Measurements from ENCODE around the gene PROCR.

PROCR gene

DNA sequence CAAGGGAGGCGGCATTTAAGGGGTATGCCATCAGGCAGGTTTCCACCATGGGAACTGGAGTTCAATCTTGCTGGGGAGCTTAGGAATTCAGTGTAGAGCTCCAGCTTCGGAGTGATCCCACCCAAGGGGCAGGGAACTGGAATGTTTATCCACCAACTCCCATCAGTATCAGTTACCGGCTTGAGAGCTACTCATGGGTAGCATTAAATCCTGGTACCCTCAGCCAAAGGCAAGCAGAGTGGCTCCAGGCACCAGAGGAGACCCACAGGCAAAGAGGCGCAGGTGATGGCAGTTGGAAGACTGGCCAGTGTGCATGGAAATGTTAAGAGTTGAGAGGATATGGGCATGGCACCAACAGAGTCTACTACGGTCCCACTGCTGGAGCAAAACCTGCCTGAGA, 38.8 kb upstream of the PROCR start:
- CTCF ChIA-PET = interaction anchor here (1.6 to 4.8 kb wide), 2 partner anchors 13 to 36 kb away, joined by 4 to 26 read pairs; partner anchors contain the start of gene EDEM2
- no peak for DNase-seq (ENCODE audit: low read depth, low spot score)
- TF ChIP-seq CTCF (IDR thresholded peaks at IDR 0.05; ENCODE audit: insufficient read depth, low read length, missing control alignments) = no peak
- POLR2A ChIA-PET = no interaction called here
- no peak overlapping the region for H3K4me3 ChIP-seq (ENCODE audit: low read depth, low read length)

- DNase-seq (ENCODE audit: low read depth, low spot score) = no peak
- CTCF ChIA-PET = interaction anchor here (1.0 to 4.8 kb wide), 2 partner anchors 12 to 38 kb away, joined by 3 to 26 read pairs; partner anchors contain the start of gene EDEM2
- POLR2A ChIA-PET = no interaction called here
- no peak for TF ChIP-seq CTCF (IDR thresholded peaks at IDR 0.05; ENCODE audit: insufficient read depth, low read length, missing control alignments)
- no peak overlapping the region for H3K4me3 ChIP-seq (ENCODE audit: low read depth, low read length)
Measured at GRCh38 chr20:35133735-35134134, 38.1 kb upstream of the PROCR start.

DNA sequence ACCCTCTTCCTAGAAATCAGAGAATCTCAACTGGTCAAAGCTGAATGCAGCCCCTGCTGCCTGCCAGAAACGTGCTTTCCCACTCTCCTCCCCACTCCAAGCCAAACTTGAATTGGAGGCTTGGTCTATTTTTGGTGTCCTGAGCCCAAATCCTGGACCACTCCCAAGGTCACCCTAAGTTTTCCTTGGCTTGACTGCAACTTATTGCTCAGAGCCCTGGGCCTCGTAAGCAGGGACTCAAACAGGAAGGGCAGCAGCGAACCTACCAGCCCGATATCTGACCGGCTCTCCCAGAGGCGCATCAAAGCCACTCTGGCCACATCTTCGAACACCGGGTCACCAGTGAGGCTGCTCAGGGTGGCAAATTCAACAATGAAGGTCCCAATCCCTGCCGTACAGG, 37.4 kb upstream of the PROCR start:
- no peak for TF ChIP-seq CTCF (IDR thresholded peaks at IDR 0.05; ENCODE audit: insufficient read depth, low read length, missing control alignments)
- CTCF ChIA-PET = interaction anchor here (0.5 to 4.8 kb wide), 3 partner anchors 9 to 39 kb away, joined by 3 to 26 read pairs (median 3); partner anchors contain the start of gene EDEM2
- POLR2A ChIA-PET = no interaction called here
- DNase-seq (ENCODE audit: low read depth, low spot score) = no peak
- H3K4me3 ChIP-seq (ENCODE audit: low read depth, low read length) = no peak overlapping the region

DNA sequence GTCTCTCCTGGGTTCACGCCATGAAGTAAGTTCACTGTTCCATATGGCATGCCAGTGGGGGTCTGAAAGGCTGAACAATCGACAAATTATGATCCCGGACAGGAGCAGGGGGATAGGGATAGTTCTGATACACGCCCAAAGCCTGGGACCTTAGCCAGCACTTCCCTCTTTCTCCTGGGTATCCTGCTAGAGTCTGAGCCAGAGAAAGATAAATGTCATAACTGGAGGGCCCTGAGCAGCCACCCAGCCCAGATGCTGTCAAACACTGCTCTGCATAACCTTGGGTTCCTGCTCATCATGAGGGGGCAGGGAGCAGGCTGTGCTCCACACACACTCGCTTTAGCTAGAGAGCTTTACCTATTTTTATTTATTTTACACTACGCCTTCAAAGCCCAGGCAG, 37.0 kb upstream of the PROCR start:
- POLR2A ChIA-PET = no interaction called here
- TF ChIP-seq CTCF (IDR thresholded peaks at IDR 0.05; ENCODE audit: insufficient read depth, low read length, missing control alignments) = no peak
- no peak overlapping the region for H3K4me3 ChIP-seq (ENCODE audit: low read depth, low read length)
- no peak for DNase-seq (ENCODE audit: low read depth, low spot score)
- CTCF ChIA-PET = interaction anchor here (0.5 to 4.8 kb wide), 5 partner anchors 10 to 40 kb away, joined by 3 to 26 read pairs (median 3); partner anchors contain the start of gene EDEM2

- TF ChIP-seq CTCF (IDR thresholded peaks at IDR 0.05; ENCODE audit: insufficient read depth, low read length, missing control alignments) = no peak
- ChIA-PET CTCF (interaction anchor here (1.0 to 2.6 kb wide), 4 partner anchors 10 to 328 kb away, joined by 3 to 21 read pairs (median 4); partner anchors contain the start of gene EDEM2), POLR2A (interaction anchor here (1.1 kb wide), 1 partner anchor 142 kb away, joined by 3 read pairs; the partner anchor contains the start of gene MMP24OS)
- no peak overlapping the region for H3K4me3 ChIP-seq (ENCODE audit: low read depth, low read length)
- no peak for DNase-seq (ENCODE audit: low read depth, low spot score)
Measured at GRCh38 chr20:35135867-35136586, 35.8 kb upstream of the PROCR start.

DNA sequence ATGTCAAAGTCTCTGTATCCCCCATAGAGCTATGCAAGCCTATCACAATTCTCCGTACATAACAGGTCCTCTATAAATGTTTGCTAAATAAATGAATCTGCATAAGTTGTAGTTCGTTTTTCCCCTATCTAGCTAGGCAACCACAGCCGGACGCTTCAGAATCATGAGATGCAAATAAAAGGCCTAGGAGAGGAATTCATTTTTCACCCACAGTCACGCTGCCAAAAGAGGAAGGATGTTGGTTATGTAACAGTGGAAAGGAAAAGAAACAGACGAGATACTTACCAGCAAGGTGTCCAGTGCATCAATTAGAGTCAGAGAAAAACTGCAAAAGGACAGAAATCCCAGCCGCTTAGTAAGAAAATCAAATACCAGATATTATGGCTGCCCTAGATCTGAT, 27.2 kb upstream of the PROCR start:
- no peak for DNase-seq (ENCODE audit: low read depth, low spot score)
- ChIA-PET POLR2A (interaction anchor here (1.1 kb wide), 1 partner anchor 133 kb away, joined by 4 read pairs; the partner anchor contains the start of gene MMP24OS), CTCF (interaction anchor here (0.6 to 11.9 kb wide), 41 partner anchors 8 to 330 kb away, joined by 3 to 271 read pairs (median 5); partner anchors contain the start of genes MMP24 and MMP24OS)
- TF ChIP-seq CTCF (IDR thresholded peaks at IDR 0.05; ENCODE audit: insufficient read depth, low read length, missing control alignments) = no peak
- no peak overlapping the region for H3K4me3 ChIP-seq (ENCODE audit: low read depth, low read length)
